Neuronal stem cell (in vitro differentiated cells): ENCODE data around the gene MYCBPAP.

ENCODE experiments used
- DNase-seq: peaks from one replicate; pipeline ENCODE4 v3.0.0-alpha.2; 2013; ENCODE audit warnings: low spot score
- H2AFZ ChIP-seq: one replicate; pipeline ENCODE4 v1.6.1; 2013; ENCODE audit warnings: mild to moderate bottlenecking, low read length, inconsistent platforms
- H2AK5ac ChIP-seq: 2 replicates; pipeline ENCODE4 v1.6.1; 2013; ENCODE audit warnings: low read depth, mild to moderate bottlenecking, inconsistent platforms, low read length, moderate library complexity, mixed read lengths
- H2BK120ac ChIP-seq: 2 replicates; pipeline ENCODE4 v1.6.1; 2013; ENCODE audit warnings: low read depth, mild to moderate bottlenecking, inconsistent platforms, low read length, moderate library complexity, mixed read lengths
- H2BK12ac ChIP-seq: one replicate; pipeline ENCODE4 v1.6.1; 2013; ENCODE audit warnings: low read length, inconsistent platforms
- H2BK15ac ChIP-seq: 2 replicates; pipeline ENCODE4 v1.6.1; 2013; ENCODE audit warnings: mild to moderate bottlenecking, low read length, inconsistent platforms, mixed read lengths
- H2BK5ac ChIP-seq: one replicate; pipeline ENCODE4 v1.6.1; 2013; ENCODE audit warnings: inconsistent platforms, mild to moderate bottlenecking, low read length, moderate library complexity
- H3K14ac ChIP-seq: one replicate; pipeline ENCODE4 v1.6.1; 2013; ENCODE audit warnings: low read length, inconsistent platforms
- H3K18ac ChIP-seq: 2 replicates; pipeline ENCODE4 v1.6.1; 2013; ENCODE audit warnings: low read length, inconsistent platforms
- H3K23ac ChIP-seq: 2 replicates; pipeline ENCODE4 v1.6.1; 2013; ENCODE audit warnings: low read depth, mild to moderate bottlenecking, mixed read lengths, low read length, inconsistent platforms; ENCODE audit not compliant: poor library complexity
- H3K27ac ChIP-seq: replicated peaks from 3 replicates; pipeline ENCODE4 v1.5.1; 2013; ENCODE audit warnings: low read length, inconsistent platforms
- H3K27me3 ChIP-seq, 3 experiments: 2 replicates each; pipeline ENCODE4 v1.6.1; 2013; ENCODE audit warnings: low read length in 3 of 3, mild to moderate bottlenecking in 2 of 3, inconsistent platforms in 1 of 3, low read depth in 1 of 3, mixed read lengths in 1 of 3, moderate library complexity in 1 of 3; ENCODE audit not compliant: control insufficient read depth in 3 of 3, insufficient read depth in 3 of 3
- H3K36me3 ChIP-seq, 2 donors: replicated peaks in 1 of 2; 2 replicates each; pipeline ENCODE4 v1.6.1; 2013; ENCODE audit warnings: low read length in 2 of 2; ENCODE audit not compliant: control insufficient read depth in 2 of 2, insufficient read depth in 2 of 2
- H3K4ac ChIP-seq: 2 replicates; pipeline ENCODE4 v1.6.1; 2013; ENCODE audit warnings: inconsistent platforms, mild to moderate bottlenecking, low read length, moderate library complexity
- H3K4me1 ChIP-seq, 2 donors: 1 replicate in 1 of 2; 2 replicates in 1 of 2; pipeline ENCODE4 v1.6.1; 2013; ENCODE audit warnings: low read length in 2 of 2, low read depth in 1 of 2; ENCODE audit not compliant: control insufficient read depth in 2 of 2, insufficient read depth in 1 of 2
- H3K4me2 ChIP-seq: one replicate; pipeline ENCODE4 v1.6.1; 2013; ENCODE audit warnings: mild to moderate bottlenecking, low read length, inconsistent platforms; ENCODE audit not compliant: insufficient read depth, poor library complexity, severe bottlenecking
- H3K4me3 ChIP-seq, 2 donors: 2 replicates each; pipeline ENCODE4 v1.5.1; 2013; ENCODE audit warnings: low read length in 2 of 2, mild to moderate bottlenecking in 2 of 2, inconsistent platforms in 1 of 2, moderate library complexity in 1 of 2
- H3K79me1 ChIP-seq: one replicate; pipeline ENCODE4 v1.6.1; 2013; ENCODE audit warnings: low read depth, mild to moderate bottlenecking, inconsistent platforms, low read length, moderate library complexity
- H3K9ac ChIP-seq: one replicate; pipeline ENCODE4 v1.6.1; 2013; ENCODE audit warnings: mild to moderate bottlenecking, low read depth, low read length, inconsistent platforms; ENCODE audit not compliant: poor library complexity
- H3K9me3 ChIP-seq, 2 donors: replicated peaks in 1 of 2; 2 replicates each; pipeline versions ENCODE3 to v1.6.1; 2013; ENCODE audit warnings: low read length in 2 of 2, mild to moderate bottlenecking in 2 of 2, inconsistent platforms in 1 of 2, low read depth in 1 of 2, mixed read lengths in 1 of 2, moderate library complexity in 1 of 2; ENCODE audit not compliant: control insufficient read depth in 2 of 2, insufficient read depth in 1 of 2
- H4K8ac ChIP-seq: one replicate; pipeline ENCODE4 v1.6.1; 2013; ENCODE audit warnings: low read depth, mild to moderate bottlenecking, inconsistent platforms, low read length, moderate library complexity
- H4K91ac ChIP-seq: one replicate; pipeline ENCODE4 v1.6.1; 2013; ENCODE audit warnings: low read length, low read depth, mild to moderate bottlenecking, inconsistent platforms; ENCODE audit not compliant: poor library complexity
- WGBS, 2 donors: extraction: QIAGEN DNeasy Blood & Tissue Kit; methylation state at CpG; one replicate each; pipeline ENCODE4 v1.1.7; 2013; ENCODE audit warnings: missing lambda C conversion rate in 2 of 2, mixed read lengths in 1 of 2; ENCODE audit not compliant: insufficient read length in 2 of 2, insufficient replicate concordance in 1 of 2; ENCODE audit errors: extremely low coverage in 2 of 2; 5-methylcytosine and 5-hydroxymethylcytosine counted together

MYCBPAP gene

DNA sequence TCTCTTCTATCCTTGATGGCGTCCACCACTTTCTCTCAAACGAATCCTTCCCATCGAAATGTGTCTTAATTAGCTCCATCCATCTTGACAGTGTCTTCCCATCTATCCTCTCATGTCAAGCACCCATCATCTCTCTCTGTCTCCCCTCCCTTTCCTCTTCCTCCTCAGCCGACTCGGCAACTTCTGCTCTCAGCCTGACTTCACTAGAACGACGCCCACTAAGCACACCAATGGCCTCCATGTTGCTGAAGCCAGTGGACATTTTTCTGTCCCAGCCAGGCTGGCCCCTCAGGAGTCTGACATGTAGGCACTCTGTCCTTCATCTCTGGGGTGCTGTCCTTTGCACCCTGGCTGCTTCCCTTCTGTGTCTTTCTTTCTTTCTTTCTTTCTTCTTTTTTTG is 36.3 kb downstream of the MYCBPAP start:
- Histone ChIP-seq H3K4ac (no peak overlapping the region), H2AK5ac (no peak overlapping the region), H3K14ac (no peak overlapping the region), H2BK5ac (no peak overlapping the region), H2BK120ac (no peak overlapping the region), H3K4me1 (peaks cover 20 to 26% of the 10 kb centered on the region in 2 donors), H2BK12ac (no peak overlapping the region), H3K18ac (no peak overlapping the region), H3K36me3 (peaks cover 0 to under 1% of the 10 kb centered on the region in 2 donors), H3K27ac (no peak overlapping the region), H3K9me3 (no peaks in the 10 kb centered on the region), H3K4me3 (no peak overlapping the region), H3K23ac (no peak overlapping the region), H3K9ac (no peak overlapping the region), H4K8ac (no peak overlapping the region), H3K79me1 (peaks cover 4% of the 10 kb centered on the region), H2BK15ac (peak overlapping the region; percentile 3), H3K4me2 (no peak overlapping the region), H2AFZ (no peak overlapping the region), H4K91ac (no peak overlapping the region), H3K27me3 (peaks cover 0 to 22% (median 0%) of the 10 kb centered on the region in 3 experiments)
- no peak for DNase-seq
- no CpG with 5 or more reads among the region's 7 CpGs for WGBS, 2 donors

DNA sequence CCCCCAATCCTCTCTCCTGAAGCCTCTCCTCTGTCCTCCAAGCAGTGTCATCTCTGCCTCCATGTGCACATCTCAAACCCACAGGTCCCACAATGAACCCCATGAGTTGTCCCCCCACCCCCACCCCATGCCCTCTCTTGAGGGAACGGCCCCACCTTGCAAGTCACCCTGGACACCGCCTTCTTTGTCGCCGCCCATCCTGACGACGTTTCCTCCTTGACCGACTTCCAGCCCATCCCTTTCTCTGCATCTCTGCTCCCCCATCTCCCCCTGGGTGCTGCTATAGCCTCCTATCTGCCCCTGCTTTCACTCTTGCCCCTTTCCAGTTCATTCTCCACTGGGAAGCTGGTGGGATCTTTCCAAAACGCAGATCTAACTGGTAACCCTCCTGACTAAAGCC is 37.1 kb downstream of the MYCBPAP start:
- no peak overlapping the region for H3K23ac ChIP-seq
- H3K9ac ChIP-seq, result no peak overlapping the region
- DNase-seq, result no peak
- H3K27ac ChIP-seq, result no peak overlapping the region
- H2AFZ ChIP-seq, result no peak overlapping the region
- H2BK12ac ChIP-seq, result no peak overlapping the region
- H4K8ac ChIP-seq, result no peak overlapping the region
- H2AK5ac ChIP-seq, result no peak overlapping the region
- no peak overlapping the region for H3K4ac ChIP-seq
- WGBS, 2 donors, result no CpG with 5 or more reads among the region's 8 CpGs
- peaks cover 4% of the 10 kb centered on the region for H3K79me1 ChIP-seq
- H3K9me3 ChIP-seq, result no peaks in the 10 kb centered on the region
- H4K91ac ChIP-seq, result no peak overlapping the region
- H2BK15ac ChIP-seq, result peak overlapping the region; percentile 56
- H2BK120ac ChIP-seq, result no peak overlapping the region
- H3K18ac ChIP-seq, result no peak overlapping the region
- H3K4me2 ChIP-seq, result no peak overlapping the region
- H3K27me3 ChIP-seq, result peaks cover 0 to 22% (median 0%) of the 10 kb centered on the region in 3 experiments
- H2BK5ac ChIP-seq, result no peak overlapping the region
- H3K36me3 ChIP-seq, result peaks cover 0 to 2% of the 10 kb centered on the region in 2 donors
- no peak overlapping the region for H3K14ac ChIP-seq
- H3K4me1 ChIP-seq, result peaks cover 20 to 21% of the 10 kb centered on the region in 2 donors
- no peak overlapping the region for H3K4me3 ChIP-seq

DNA sequence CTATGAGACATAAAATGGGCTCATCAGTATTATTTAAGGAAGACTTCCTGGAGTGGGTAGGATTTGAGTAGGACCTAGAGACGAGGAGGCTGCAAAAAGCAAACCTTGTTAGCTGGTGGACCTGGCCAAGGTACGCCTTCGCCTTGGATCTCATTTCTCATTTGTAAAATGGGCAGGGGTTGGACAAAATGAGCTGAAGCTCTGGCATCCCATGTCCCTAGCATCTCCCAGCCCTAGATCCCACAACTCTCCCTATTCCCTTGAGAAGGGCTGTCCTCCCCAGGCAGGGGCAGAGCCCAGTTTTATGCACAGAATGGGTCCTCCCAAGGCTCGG is 38.4 kb downstream of the MYCBPAP start:
- Histone ChIP-seq H3K9ac (no peak overlapping the region), H3K4me1 (peaks cover 16 to 18% of the 10 kb centered on the region in 2 donors), H3K27me3 (peaks cover 0 to 11% (median 0%) of the 10 kb centered on the region in 3 experiments), H3K4me2 (no peak overlapping the region), H2AFZ (peak overlapping the region; percentile 98), H3K18ac (no peak overlapping the region), H2BK15ac (peak overlapping the region; percentile 93), H3K27ac (no peak overlapping the region), H4K91ac (no peak overlapping the region), H3K36me3 (peaks cover 0 to 2% of the 10 kb centered on the region in 2 donors), H3K14ac (no peak overlapping the region), H2AK5ac (peak overlapping the region; percentile 4), H2BK12ac (no peak overlapping the region), H3K4me3 (peak overlapping the region in 1 of 2 donors; percentile 59), H3K79me1 (peaks cover 4% of the 10 kb centered on the region), H2BK120ac (no peak overlapping the region), H3K9me3 (no peaks in the 10 kb centered on the region), H3K23ac (peak overlapping the region; percentile 85), H3K4ac (no peak overlapping the region), H2BK5ac (no peak overlapping the region), H4K8ac (no peak overlapping the region)
- DNase-seq, result no peak
- WGBS, 2 donors, result no CpG with 5 or more reads among the region's 4 CpGs

DNA sequence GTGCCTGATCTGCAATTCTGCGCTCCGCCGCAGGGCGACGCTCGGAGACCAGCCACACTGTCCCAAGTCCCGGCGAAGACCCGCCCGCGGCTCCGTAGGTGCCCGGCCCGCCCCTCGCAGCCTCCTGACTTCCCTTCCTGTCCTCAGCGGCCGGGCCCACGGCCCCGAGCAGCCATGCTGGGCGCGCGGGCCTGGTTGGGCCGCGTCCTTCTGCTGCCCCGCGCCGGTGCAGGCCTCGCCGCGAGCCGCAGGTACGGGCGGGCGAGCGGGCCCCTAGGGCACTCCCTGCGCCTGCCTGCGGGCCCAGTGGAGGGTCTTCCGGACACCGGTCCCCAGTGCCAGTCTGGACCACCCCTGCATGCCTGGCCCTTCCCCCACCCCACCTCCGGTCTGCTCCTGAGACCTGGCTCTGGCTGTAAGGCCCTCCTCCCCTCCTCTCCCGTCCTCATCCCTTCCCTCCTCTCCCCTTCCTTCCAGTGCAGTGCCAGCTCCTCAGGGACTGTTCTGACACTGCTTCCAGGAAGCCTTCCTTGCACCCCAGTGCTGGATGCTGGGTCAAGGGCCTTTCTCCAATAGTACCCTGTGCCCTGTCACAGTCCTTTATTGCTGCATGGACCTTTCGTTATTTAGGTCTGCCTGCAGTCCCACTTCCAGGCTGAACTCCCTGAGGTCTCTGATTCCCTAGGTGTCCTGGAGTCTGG is 38.9 kb downstream of the MYCBPAP start, which contains the start of gene SPATA20:
Gene SPATA20, plus strand, starts transcription at position 140 of the 701 bp plus-strand sequence. Its CDS starts 35 bp downstream, at position 175.
- H3K79me1 ChIP-seq, result peaks cover 4% of the 10 kb centered on the region
- H3K18ac ChIP-seq, result peak within 1 kb of the TSS; percentile 96
- no peaks in the 10 kb centered on the region for H3K9me3 ChIP-seq
- H2BK12ac ChIP-seq, result peak within 1 kb of the TSS; percentile 88
- H3K4me1 ChIP-seq, result peaks cover 15 to 18% of the 10 kb centered on the region in 2 donors
- H4K8ac ChIP-seq, result no peak within 1 kb of the TSS
- H3K27me3 ChIP-seq, result peaks cover 0 to 11% (median 0%) of the 10 kb centered on the region in 3 experiments
- peak within 1 kb of the TSS; percentile 77 for H3K4ac ChIP-seq
- peak; percentile 83 for DNase-seq
- H2BK120ac ChIP-seq, result peak within 1 kb of the TSS; percentile 51
- H3K36me3 ChIP-seq, result peaks cover 0 to 2% of the 10 kb centered on the region in 2 donors
- H3K4me3 ChIP-seq, result peak within 1 kb of the TSS; percentile 59 to 77
- H2BK5ac ChIP-seq, result peak within 1 kb of the TSS; percentile 48
- peak within 1 kb of the TSS; percentile 99 for H2BK15ac ChIP-seq
- no CpG with 5 or more reads among the region's 42 CpGs for WGBS, 2 donors
- peak within 1 kb of the TSS; percentile 3 for H3K14ac ChIP-seq
- H3K27ac ChIP-seq, result no peak within 1 kb of the TSS
- peak within 1 kb of the TSS; percentile 47 for H4K91ac ChIP-seq
- peak within 1 kb of the TSS; percentile 98 for H2AFZ ChIP-seq
- H2AK5ac ChIP-seq, result peak within 1 kb of the TSS; percentile 86
- peak within 1 kb of the TSS; percentile 75 for H3K4me2 ChIP-seq
- peak within 1 kb of the TSS; percentile 85 for H3K23ac ChIP-seq
- peak within 1 kb of the TSS; percentile 79 for H3K9ac ChIP-seq
